ENCODE results near the gene ZNF286A.
"Not testable (repeated sequence)": the region's sequence is repeated elsewhere in the genome, so short reads cannot be mapped to it uniquely, and the experiment has no call there.

The ZNF286A gene

DNA sequence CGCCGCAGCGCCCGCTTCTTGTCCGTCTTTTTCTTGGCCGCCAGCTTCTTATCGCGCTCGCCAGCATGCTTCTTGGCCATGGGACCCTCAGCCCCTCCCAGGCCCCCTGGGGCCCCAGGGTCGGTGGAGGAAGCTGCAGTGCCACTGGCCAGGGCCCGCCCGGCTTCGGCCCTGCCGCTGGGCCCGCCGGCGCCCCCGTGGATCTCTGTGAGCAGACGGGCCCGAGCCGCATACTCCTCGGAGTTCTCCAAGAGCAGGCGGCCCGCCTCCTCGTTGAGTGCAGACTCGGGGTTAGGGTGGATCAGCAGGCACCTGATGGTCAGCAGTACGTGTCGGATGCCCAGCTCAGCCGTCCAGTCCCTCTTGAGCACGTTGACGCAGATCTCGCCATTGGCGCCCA is 4.7 kb downstream of the ZNF286A start:
- not testable (repeated sequence) for DNase-seq

DNA sequence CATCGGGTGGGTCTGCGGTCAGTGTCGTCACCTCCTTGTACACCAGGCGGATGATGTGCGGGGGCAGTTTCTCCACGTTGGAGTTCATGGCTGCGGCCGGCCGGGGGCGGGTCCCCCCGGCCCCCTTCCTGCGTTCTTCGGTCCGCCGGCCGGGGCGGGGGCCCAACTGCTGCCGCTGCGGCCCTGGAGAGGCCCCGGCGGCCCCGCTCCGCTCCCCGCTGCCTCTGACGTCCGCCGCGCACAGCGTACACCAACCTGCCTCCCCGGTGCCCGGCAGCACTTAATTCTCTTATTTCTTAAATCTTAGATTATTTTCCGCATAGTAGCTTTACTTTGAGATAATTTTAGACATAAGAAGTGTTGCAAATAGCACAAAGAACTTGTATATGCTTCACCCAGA is 5.3 kb downstream of the ZNF286A start:
- DNase-seq, result not testable (repeated sequence)

DNA sequence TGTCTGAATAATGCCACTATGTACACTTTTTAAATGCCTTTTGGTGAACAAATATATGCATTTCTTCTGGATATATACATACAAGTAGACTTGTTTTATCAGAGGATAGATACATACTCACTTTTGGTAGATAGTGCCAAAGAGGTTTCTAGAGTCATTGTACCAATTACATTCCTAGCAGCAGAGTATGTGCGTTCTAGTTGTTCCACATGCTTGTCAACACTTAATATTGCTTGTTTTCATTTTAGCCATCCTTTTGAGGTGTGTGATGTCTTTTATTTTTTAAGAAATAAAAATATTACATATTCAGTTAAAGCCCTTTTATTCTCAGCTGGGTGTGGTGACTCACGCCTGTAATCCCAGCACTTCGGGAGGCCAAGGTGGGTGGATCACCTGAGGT is 9.3 kb downstream of the ZNF286A start:
- DNase-seq, result not testable (repeated sequence)

DNA sequence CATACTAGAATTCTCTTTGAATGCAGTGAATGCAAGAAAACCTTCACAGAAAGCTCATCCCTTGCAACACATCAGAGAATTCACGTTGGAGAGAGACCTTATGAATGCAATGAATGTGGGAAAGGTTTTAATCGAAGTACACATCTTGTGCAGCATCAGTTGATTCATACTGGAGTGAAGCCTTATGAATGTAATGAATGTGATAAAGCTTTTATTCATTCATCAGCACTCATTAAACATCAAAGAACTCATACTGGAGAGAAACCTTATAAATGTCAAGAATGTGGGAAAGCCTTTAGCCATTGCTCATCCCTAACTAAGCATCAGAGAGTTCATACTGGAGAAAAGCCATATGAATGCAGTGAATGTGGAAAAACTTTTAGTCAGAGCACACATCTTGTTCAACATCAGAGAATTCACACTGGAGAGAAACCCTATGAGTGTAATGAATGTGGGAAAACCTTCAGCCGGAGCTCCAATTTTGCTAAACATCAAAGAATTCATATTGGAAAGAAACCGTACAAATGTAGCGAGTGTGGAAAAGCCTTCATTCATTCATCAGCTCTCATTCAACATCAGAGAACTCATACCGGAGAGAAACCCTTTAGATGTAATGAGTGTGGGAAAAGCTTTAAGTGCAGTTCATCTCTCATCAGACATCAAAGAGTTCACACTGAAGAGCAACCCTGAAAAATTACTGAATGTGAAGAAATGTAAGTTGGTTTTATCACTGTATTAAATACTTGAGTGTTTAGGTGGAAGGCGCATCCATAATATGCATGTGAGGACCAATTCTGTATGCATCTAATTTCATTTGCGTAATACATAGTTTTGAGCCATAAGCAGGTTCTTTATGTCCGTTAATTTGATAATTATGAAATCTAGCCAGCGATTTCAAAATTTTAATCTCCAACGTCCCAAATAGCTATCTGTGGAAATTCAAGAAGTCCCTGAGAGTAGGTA is 17.3 kb downstream of the ZNF286A start:
- DNase-seq, result not testable (repeated sequence)

- not testable (repeated sequence) for DNase-seq
Observed at GRCh38 chr17:15730535-15730934, 31.0 kb downstream of the ZNF286A start.

DNA sequence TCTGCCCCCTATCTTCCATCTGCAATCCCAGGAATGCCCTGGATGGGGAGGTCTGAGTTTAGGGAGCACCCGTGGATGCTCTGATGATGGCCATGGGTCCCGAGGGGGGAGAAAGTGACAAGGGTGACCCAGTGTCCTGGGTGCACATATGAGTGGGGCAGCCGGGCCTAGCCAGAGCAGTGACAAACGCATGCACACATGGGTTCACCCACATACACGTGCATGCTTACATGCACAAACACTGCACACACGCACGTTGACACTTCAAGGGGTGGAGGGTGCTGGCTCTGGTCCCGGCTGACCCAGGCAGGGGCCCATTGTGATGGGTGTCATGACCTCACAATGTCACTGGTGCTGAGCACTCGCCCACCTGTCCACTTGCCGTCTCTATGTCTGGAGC is 32.3 kb downstream of the ZNF286A start, which contains the start of gene TBC1D26:
Gene TBC1D26 (plus strand): TSS at position 384 of the 400 bp plus-strand sequence. CDS start 3,066 bp downstream, outside the sequence.
- DNase-seq, result not testable (repeated sequence)

DNA sequence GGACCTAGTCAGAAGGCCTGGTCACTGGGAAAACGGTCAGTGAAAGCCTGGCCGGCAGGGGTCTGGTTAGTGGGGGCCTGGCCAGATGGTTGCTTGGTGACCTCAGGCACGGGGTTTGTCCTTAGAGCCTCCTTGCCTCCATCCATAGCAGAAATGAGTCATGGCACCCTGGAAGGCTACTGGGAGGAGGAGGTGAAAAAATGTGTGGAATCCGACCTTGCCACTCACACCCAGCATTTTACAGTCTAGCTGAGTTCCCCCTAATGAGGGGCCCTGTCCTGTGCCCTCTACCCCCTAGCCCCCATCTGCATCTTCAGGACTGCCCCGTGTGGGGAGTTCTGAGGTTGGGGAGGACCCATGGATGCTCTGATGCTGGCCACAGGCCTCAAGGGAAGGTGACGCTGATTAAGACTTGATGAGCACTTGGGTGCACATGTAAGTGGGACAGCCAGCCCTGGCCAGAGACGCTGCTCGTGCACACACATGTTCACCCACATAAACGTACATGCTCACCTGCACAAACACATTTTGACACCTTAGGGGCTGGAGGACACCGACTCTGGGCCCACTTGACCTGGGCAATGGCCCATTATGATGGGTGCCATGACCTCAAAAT is 33.7 kb downstream of the ZNF286A start:
- DNase-seq, result not testable (repeated sequence)

DNA sequence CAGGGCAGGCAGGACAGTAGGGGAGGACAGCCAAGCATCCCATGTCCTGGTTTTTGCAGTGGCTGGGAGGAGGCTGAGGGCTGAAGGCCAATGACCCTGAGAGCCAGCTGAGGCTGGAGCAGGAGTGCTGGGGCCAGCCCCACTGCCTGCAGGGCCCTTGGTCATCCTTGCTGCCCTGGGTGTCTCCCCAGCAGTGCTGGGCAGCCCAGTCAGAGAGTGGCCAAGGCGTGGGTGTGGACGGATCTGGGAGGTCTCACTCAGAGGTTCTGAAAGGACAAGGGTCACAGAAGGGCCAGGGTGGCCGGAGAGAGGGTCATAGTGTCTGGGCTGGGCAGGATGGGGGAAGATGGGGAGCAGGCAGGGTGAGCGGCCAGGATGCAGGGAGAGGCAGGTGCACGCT is 37.0 kb downstream of the ZNF286A start:
- not testable (repeated sequence) for DNase-seq

GRCh38 chr17:15738066-15738465 is 38.5 kb downstream of the ZNF286A start:
- DNase-seq, result no peak

- DNase-seq, result not testable (repeated sequence)
Observed at GRCh38 chr17:15739259-15739658, 39.7 kb downstream of the ZNF286A start.

GRCh38 chr17:15740041-15740440 is 40.5 kb downstream of the ZNF286A start:
- DNase-seq, result not testable (repeated sequence)

GRCh38 chr17:15740570-15741120 is 41.1 kb downstream of the ZNF286A start:
- no peak for DNase-seq

DNA sequence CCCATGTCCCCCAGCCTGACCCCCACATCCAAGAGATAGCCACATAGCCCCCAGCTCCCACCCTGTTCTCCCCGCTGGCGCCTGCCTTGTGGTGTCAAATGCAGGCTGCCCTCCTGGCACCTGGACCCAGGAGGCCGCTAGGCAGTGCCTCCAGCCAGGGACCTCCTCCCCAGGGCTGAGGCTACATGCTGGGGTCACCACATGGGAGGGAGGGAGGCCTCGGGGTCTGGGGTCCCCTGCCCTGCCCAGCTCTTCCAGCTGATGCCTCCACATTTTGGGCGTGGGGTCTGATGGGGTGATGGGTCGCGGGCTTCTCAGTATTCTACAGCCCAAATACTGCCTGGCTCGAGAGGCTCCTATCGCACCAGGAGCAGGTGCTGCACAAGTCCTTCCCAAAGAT is 42.1 kb downstream of the ZNF286A start:
- DNase-seq, result no peak

DNA sequence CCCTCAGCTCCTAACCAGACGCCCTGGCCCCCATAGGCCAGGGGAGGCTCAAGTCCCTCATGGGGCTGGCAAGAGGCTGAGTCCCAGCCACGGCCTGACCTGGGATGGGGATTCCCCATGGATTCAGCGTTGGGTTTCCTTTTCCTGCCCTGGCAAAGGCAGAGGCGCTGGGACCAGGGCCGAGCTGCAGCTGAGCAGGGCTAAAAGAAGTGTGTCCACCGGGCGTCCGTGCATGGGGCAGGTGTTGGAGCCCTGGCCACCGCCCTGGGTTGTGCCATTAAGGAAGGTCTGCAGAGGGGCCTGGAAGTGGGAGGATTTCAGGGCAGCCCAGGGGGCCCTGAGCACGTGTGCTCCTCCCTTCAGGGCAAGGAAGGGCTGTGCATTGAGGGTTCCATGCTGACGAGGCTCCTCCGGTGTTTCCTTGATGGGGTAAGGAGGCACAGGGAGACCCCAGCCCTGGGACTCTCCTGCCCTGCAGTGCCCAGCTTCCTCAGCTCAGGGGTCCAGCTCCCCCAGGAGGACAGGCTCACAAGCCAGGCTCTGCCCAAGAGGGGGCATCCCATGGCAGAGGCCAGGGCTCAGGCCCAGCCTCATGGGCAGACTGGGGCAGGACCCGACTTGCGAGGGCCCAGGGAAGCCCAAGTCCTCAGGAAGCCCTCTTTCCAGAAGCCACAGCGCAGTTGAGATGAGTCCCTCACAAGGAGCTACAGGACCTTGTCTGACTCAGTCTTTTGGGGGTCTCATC is 42.7 kb downstream of the ZNF286A start:
- DNase-seq, result no peak

DNA sequence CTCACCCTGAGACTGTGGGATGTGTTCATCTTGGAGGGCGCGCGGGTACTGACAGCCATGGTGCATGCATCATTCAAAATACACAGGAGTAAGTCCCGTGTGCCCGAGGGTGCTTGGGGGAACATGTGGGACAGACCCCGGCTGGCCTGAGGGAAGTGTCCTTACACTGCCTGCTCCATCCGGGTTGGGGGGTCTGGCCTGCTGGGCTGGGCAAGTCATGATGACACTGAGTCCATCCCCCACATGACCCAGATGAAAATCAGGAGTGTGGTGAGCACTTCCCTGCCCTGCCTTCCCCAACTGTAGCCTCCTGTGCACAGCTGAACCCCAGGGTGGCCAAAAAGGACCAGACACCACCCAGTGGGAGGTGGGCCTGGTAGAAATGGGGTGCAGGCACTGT is 43.4 kb downstream of the ZNF286A start:
- no peak for DNase-seq

DNA sequence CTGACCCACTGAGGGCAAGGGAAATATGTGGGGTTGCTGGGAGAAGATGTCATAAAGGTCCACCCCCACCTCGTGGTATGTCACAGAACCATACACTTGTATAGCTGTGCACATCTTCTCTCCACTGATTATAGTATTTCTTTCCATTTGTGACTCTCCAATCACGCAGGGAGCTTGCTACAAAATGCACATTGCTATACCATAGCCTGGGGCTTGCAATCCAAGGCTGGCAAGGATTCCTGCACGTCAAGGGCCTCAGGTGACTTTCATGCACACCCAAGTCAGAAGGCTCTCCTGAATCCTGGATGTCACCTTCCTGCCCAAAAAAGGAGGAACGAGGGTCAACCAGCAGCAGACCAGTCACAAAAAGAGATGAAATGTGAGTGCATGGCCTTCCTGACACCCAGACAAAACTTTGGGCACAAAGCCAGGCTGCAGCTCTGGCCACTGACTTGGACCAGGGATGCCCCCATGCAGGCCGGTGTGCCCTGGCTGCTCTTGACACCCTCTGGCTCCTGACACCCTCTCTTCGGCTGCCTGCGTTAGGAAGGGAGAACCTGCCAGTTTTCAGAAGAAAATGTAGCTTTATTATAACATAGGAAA is 44.6 kb downstream of the ZNF286A start:
- DNase-seq, result no peak

GRCh38 chr17:15744885-15745284 is 45.3 kb downstream of the ZNF286A start:
- DNase-seq, result no peak

DNA sequence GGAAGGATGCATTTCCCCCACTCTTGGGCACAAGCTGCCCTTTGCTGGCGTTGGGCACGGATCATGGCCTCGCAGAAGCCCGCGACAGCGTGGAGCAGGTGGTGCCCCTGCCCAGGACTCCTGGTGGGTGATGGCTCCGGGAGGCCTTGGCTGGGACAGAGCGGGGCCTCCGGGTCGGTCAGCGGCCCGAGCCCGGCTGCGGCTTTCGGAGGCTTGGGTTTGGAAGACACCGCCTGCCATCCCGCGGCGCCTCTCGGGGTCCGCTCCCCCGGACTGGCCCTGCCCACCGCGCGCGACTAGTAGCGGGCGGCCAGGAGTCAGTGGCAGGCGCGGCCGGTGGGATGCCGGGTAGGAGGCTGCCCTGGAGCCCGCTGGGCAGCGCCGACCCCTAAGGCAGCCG is 49.9 kb downstream of the ZNF286A start:
- DNase-seq, result not testable (repeated sequence)

GRCh38 chr17:15768865-15769533 is 69.4 kb downstream of the ZNF286A start:
- DNase-seq, result peak in 1 of 2 experiments; percentile 5

Measured in NCI-H446 (cell line).